GM18951 (cell line): ENCODE results near the gene WNT3A.

Source experiments
- POLR2A ChIP-seq: IDR thresholded peaks from 4 replicates; pipeline ENCODE4 v1.6.1; 2011; ENCODE audit warnings: mild to moderate bottlenecking; ENCODE audit not compliant: insufficient read length, insufficient read depth; ENCODE audit errors: extremely low read depth
- in situ Hi-C: fragments of 300-500 bp; cut with MboI; formaldehyde crosslinking; loops from one replicate; pipeline ENCODE4 v1.12.0; 2022; ENCODE audit warnings: low sequenced_read_pairs, mixed read lengths, inconsistent platforms; ENCODE audit not compliant: unreplicated experiment

WNT3A gene

DNA sequence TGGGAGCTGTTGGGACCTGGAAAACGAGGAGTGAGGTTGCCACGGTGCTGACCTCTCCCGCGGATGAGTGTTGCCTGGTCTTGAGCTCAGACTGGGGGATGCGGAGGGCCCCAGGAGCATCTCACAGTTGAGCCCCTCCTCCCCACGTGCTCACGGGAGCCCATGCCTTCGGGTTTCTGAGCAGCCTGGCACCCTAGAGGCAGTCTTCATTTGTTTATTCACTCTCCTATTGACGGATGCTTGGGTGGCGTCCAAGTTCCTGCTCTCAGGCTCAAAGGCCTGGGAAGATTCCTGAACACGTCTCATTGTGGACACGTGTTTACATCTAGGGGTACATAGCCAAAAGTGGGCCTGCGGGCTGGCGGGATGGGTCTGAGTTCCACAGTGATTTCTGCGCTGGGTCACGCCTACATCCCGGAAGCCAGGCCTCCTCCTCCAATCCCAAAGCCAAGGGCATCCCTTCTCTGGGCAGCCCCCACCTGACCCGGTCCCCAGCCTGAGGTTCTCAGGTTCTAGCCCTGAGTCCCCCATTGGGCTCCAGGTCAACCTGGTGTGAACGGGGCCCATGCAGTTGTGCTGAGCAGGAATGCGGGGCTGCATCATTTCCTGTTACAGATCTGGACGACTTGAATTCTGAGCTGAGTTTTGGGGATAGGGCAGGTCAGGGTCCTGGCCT, 14.7 kb downstream of the WNT3A start:
- in situ Hi-C loops: no loop called here
- no peak for TF ChIP-seq POLR2A

DNA sequence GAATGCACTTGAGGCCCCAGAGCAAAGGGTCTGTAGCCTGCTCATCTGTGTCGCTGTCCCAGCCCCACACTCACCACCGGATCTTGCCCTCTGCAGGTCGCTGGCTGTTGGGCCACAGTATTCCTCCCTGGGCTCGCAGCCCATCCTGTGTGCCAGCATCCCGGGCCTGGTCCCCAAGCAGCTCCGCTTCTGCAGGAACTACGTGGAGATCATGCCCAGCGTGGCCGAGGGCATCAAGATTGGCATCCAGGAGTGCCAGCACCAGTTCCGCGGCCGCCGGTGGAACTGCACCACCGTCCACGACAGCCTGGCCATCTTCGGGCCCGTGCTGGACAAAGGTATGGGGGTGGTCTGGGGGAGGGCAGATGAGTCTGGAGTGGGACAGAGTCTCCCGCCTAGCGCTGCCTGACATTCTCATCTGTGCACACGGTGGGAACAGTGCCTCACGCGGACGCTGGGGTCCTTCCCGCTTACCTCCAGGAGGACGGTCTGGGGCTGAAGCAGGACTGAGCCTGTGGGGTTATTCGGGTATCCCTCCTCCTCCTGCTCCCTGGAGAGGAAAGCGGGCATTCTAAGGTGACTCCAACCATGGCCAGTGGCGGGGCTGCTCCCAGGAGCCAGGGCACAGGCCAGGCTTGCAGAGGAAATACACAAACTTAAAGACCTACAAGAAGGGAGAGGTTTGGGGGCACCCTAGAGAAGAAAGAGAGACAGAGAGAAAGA, 15.9 kb downstream of the WNT3A start:
- no peak for TF ChIP-seq POLR2A
- in situ Hi-C loops: no loop called here

GRCh38 chr1:228023294-228023639, 16.5 kb downstream of the WNT3A start:
- no peak for TF ChIP-seq POLR2A
- in situ Hi-C loops: no loop called here

DNA sequence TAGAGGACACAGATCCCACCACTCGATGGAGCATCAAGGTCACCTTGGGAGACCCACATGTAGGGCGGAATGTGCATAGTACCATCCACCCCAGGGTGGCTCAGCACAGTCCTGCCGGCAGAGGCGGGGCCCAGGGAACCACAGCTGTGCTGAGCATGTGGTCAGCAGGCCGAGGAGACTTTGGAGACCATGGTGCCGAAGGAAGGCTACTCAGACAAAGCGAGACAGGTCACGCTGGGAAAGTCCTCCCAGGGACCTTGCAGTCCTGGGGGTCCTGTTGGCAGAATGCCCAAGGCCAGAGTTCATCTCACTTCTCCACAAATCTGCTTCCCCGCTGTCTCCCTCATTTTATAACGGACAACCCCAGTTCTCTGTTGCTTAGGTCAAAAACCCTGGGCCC, 22.5 kb downstream of the WNT3A start:
- in situ Hi-C loops: no loop called here
- TF ChIP-seq POLR2A: no peak

DNA sequence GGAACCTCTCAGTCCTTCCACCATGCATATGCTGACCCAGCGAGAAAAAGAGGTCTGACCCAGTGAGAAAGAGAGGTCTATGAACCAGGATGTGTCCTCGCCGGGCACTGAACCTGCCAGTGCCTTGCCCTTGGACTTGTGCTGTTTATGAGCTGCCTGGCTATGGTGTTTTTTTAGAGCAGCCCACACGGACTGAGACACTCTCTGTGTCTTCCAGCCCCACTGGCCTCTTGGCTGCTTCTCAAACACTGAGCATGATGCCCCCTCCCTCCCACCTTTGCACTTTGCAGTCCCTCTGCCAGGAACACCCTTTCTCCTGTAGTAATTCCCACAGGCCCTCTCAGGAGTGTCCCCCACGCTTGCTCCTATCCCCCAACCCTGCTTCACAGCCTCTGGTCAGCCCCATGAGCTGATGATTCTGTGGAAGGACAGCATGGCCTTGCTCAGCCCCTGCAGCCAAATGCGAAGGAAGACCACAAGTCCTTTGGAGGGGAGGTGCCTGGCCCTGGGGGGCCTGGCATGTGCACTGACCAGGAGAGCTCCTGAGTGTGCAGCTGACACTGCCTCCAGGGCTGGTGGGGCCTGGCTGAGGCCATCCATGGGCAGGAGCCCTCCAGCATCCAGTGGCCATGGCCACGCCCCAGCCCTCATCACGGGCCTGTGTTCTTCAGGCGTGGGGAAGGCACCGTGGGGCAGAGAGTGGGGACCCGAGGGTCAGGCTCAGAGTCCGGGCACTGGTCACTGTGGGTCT, 23.8 kb downstream of the WNT3A start:
- TF ChIP-seq POLR2A: no peak
- in situ Hi-C loops: no loop called here

DNA sequence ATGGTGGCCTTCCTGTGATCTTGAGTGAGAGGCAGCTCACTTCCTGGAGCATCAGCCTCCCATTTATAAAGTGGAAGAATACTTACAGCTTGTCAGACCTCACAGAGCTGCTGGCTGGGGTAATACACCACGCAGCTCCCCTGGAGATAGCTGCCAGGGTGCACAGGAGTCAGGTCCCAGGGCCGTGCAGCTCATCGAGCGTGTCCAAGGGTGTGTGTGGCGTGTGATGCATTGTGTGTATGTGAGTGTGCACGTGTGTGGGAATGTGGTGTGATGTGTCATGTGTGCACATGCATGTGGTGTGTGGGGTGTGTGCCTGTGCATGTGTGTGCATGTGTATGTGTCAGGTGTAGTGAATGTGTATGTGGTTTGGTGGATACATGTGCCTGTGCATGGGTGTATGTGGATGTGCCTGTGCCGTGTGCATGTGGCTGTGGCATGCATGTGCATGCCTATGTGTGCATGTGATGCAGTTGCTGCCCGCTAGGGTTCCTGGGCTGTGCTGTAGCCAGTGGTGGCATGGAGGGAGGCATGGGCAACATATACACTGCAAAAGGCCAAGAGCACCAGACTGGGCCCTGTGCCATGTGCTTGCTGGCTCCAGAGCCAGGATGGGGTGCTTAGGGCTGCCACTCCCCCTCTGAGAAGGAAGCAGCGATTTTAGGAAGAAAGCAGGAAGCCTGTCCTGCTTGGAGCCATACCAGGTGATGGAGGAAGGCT, 24.6 kb downstream of the WNT3A start:
- no peak for TF ChIP-seq POLR2A
- in situ Hi-C loops: no loop called here

GRCh38 chr1:228032041-228032440, 25.2 kb downstream of the WNT3A start:
- in situ Hi-C loops: no loop called here
- no peak for TF ChIP-seq POLR2A

- TF ChIP-seq POLR2A: no peak
- in situ Hi-C loops: no loop called here
These were observed 26.6 kb downstream of the WNT3A start for GRCh38 chr1:228033376-228033775.

GRCh38 chr1:228034954-228035837, 28.4 kb downstream of the WNT3A start:
- in situ Hi-C loops: no loop called here
- TF ChIP-seq POLR2A: no peak

DNA sequence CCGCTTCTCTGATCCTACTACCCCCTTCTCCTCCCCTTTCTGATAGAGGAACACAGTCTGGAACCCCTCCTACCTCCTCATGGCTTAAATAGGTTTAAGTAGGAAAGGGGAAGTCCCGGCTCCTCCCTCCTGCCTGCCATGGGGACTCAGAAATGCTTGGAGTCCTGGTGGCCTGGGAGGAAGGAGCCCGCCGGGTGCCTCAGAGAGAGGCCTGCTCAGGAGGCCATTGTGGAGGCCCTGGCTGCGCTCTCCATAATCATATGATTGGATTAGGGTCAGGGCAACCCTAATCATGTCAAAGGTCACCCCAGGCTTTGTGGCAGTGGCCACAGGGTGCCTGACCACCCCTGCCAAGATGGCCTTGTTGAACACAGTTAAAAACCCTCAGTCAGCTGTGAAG, 29.0 kb downstream of the WNT3A start:
- in situ Hi-C loops: no loop called here
- TF ChIP-seq POLR2A: no peak

DNA sequence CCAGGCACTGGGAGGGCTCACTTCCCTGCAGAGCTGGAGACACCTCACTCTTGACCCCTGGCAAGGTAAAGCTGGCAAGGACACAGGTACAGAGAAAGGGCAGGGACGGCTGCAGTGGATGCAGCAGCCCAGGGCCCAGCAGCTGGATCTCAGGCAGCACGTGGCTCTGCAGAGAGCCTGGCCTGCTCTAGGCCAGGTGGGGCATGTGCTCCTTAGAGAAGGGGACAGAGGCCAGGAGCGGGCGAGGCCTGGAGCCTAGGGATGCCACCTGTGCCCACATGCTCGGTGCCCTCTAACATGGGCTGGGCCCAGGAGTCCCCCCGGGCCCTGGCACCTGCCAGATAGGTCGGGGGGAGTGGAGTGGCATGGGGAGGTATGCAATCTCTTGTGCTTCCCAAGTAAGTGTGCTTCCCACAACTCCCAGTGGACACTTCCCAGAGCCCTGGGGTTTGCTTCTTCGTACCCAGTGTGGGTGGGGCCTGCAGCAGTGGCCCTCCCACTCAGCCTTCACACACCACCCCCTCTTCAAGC, 30.0 kb downstream of the WNT3A start:
- in situ Hi-C loops: no loop called here
- no peak for TF ChIP-seq POLR2A
